Lower lobe of right lung (tissue), 2 donors: ENCODE results near the gene RBPMS2. TPM values are rescaled to one million over a fixed set of nuclear protein-coding genes. Genes with fewer than 3 reads are reported as not detected.

Experiments
- ATAC-seq, 2 donors: fragments of 200-7000 bp; cut with Tn5 transposase; one replicate each; pipeline ENCODE4 v1.9.1; 2020 to 2022; ENCODE audit warnings: mild to moderate bottlenecking in 2 of 2, moderate library complexity in 2 of 2
- DNase-seq: peaks from one replicate; pipeline ENCODE4 v3.0.0-alpha.2; 2020
- H3K27ac ChIP-seq: fragments of 200-600 bp; one replicate; pipeline ENCODE4 v1.8.0; 2022
- H3K27me3 ChIP-seq: fragments of 200-600 bp; one replicate; pipeline ENCODE4 v1.8.0; 2022; ENCODE audit warnings: low read depth
- H3K36me3 ChIP-seq: fragments of 200-600 bp; one replicate; pipeline ENCODE4 v1.8.0; 2022; ENCODE audit warnings: mild to moderate bottlenecking
- H3K4me1 ChIP-seq: fragments of 200-600 bp; one replicate; pipeline ENCODE4 v1.8.0; 2022
- H3K4me3 ChIP-seq: fragments of 200-600 bp; one replicate; pipeline ENCODE4 v1.8.0; 2022; ENCODE audit warnings: mild to moderate bottlenecking
- H3K9me3 ChIP-seq: fragments of 200-600 bp; one replicate; pipeline ENCODE4 v1.8.0; 2022
- intact Hi-C: fragments of 100-400 bp; cut with DNase I; formaldehyde crosslinking; loops from one replicate; pipeline ENCODE4 v1.11.0; 2022
- total RNA-seq: library from RNA; stranded (reverse); fragmentation: NEBNext Ultra II Directional; extraction: Animal tissue kit (Norgen Biotek cat#: 25700); gene quantifications from one replicate; pipeline ENCODE4 v1.2.1, GENCODE V29; 2021
- TF ChIP-seq, protein P1 (sequence below): fragments of 200-600 bp; IDR thresholded peaks from one replicate; pipeline ENCODE4 v1.8.0; 2022; ENCODE audit warnings: antibody characterized with exemption, mild to moderate bottlenecking
- donor health status: DM: no; HTN: yes; CAD: no; lungs with severe emphysema.

Gene RBPMS2
- total RNA-seq, 1 donor from 2014 or later = 4.0 TPM

DNA sequence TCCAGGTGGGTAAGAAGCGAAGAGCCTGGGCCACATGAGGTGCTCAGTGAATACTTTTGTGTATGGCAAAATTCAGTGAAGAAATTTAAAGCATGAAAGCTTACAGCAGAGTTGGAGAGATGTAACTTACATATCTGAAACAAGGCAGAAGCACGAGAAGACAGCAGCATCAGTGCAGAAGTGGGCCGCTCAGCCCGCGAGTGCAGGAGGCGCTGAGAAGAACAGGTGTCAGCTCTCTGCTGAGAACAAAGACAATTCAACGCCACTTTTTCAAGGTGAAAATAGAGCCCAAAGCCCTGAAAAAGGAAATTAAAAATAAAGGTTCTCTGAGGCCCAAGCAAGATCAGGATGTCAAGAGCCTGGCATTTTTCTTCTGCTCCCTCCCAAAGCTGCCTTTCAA lies 58.3 kb downstream of the RBPMS2 start:
- H3K27ac ChIP-seq = peak overlapping the region; percentile 77
- intact Hi-C loops = no loop called here

GRCh38 chr15:64716452-64716851 lies 58.9 kb downstream of the RBPMS2 start:
- no peaks in the 10 kb centered on the region for H3K36me3 ChIP-seq
- H3K4me3 ChIP-seq = no peak overlapping the region
- H3K27me3 ChIP-seq = no peaks in the 10 kb centered on the region
- intact Hi-C loops = no loop called here
- peak in 1 of 2 donors; percentile 20 for ATAC-seq
- no peak overlapping the region for H3K27ac ChIP-seq
- H3K4me1 ChIP-seq = peaks cover 6% of the 10 kb centered on the region
- no peak for DNase-seq
- no peaks in the 10 kb centered on the region for H3K9me3 ChIP-seq
- TF ChIP-seq, protein P1, sequence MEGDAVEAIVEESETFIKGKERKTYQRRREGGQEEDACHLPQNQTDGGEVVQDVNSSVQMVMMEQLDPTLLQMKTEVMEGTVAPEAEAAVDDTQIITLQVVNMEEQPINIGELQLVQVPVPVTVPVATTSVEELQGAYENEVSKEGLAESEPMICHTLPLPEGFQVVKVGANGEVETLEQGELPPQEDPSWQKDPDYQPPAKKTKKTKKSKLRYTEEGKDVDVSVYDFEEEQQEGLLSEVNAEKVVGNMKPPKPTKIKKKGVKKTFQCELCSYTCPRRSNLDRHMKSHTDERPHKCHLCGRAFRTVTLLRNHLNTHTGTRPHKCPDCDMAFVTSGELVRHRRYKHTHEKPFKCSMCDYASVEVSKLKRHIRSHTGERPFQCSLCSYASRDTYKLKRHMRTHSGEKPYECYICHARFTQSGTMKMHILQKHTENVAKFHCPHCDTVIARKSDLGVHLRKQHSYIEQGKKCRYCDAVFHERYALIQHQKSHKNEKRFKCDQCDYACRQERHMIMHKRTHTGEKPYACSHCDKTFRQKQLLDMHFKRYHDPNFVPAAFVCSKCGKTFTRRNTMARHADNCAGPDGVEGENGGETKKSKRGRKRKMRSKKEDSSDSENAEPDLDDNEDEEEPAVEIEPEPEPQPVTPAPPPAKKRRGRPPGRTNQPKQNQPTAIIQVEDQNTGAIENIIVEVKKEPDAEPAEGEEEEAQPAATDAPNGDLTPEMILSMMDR = no peak

More for the DNA sequence above, 58.3 kb downstream of the RBPMS2 start:
- Histone ChIP-seq H3K27me3 (no peaks in the 10 kb centered on the region), H3K36me3 (no peaks in the 10 kb centered on the region), H3K9me3 (no peaks in the 10 kb centered on the region), H3K4me3 (no peak overlapping the region), H3K4me1 (peaks cover 6% of the 10 kb centered on the region)
- ATAC-seq (no peak), DNase-seq (no peak)
- TF ChIP-seq, protein P1 = no peak

GRCh38 chr15:64713592-64713991 lies 61.8 kb downstream of the RBPMS2 start:
- Histone ChIP-seq H3K27ac (no peak overlapping the region), H3K4me3 (no peak overlapping the region), H3K27me3 (no peaks in the 10 kb centered on the region), H3K4me1 (peaks cover 6% of the 10 kb centered on the region), H3K9me3 (no peaks in the 10 kb centered on the region), H3K36me3 (no peaks in the 10 kb centered on the region)
- ATAC-seq = no peak
- DNase-seq = no peak
- TF ChIP-seq, protein P1 = no peak
- intact Hi-C loops = no loop called here

GRCh38 chr15:64712353-64712752 lies 63.0 kb downstream of the RBPMS2 start:
- intact Hi-C loops = no loop called here

DNA sequence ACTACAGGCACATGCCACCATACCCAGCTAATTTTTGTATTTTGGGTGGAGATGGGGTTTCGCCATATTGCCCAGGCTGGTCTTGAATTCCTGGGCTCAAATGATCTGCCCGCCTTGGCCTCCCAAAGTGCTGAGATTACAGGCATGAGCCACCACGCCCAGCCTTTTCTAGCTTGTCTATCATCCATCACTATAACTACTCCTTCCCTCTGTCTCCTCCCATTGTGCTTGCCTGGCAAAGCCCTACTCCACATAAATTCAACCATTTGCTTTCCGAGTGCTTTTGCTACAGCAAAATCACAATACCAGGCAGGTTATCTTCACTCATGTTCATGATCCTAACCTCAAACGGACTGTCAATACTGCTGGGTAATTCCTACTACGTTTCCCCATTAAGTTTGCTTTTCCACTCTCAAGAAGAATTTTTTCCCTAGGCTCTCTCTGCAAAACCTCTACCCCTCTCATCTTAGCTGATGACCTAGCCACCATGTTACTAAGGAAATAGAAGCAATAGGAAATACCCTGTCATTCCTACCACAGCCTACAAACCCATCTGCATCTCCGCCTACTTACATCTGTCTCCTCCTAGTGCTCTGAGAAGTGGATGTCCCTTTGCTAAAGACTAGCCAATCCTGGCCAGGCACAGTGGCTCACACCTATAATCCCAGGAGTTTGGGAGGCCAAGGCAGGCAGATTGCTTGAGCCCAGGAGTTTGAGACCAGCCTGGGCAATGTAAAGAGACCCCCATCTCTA lies 64.5 kb downstream of the RBPMS2 start:
- TF ChIP-seq, protein P1 = no peak
- no peak for ATAC-seq
- Histone ChIP-seq H3K36me3 (no peaks in the 10 kb centered on the region), H3K9me3 (no peaks in the 10 kb centered on the region), H3K27ac (no peak overlapping the region), H3K4me1 (no peaks in the 10 kb centered on the region), H3K4me3 (no peak overlapping the region), H3K27me3 (no peaks in the 10 kb centered on the region)
- DNase-seq = no peak
- intact Hi-C loops = no loop called here

More at GRCh38 chr15:64712353-64712752, 63.0 kb downstream of the RBPMS2 start:
- Histone ChIP-seq H3K4me3 (no peak overlapping the region), H3K9me3 (no peaks in the 10 kb centered on the region), H3K27me3 (no peaks in the 10 kb centered on the region), H3K36me3 (no peaks in the 10 kb centered on the region), H3K27ac (no peak overlapping the region), H3K4me1 (no peaks in the 10 kb centered on the region)
- TF ChIP-seq, protein P1 = no peak
- DNase-seq (no peak), ATAC-seq (no peak)
